Measurements from ENCODE around the gene AVP. TPM values are rescaled to one million over a fixed set of nuclear protein-coding genes. Genes with fewer than 3 reads are reported as not detected.

Gene AVP
- total RNA-seq, 1 donor: not detected

DNA sequence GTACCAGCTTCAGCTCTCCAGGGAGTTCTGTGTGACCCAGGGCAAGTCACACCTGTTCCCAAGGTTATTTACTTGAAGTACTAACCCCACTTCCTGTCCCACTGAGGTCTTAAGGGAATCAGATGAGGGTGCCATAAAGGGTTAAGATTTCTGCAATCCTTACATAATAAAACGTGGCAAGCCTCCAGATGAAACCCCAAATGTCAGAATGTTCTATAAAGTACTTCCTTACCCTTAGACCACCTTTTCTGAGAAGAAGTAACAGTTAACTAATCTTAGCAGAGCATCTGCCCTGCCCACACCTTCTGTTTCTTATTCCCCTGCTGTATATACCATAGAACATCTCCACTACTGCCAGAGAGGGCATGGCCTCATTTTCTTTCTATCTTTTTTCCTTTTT, 6.0 kb upstream of the AVP start:
- H3K4me3 ChIP-seq (ENCODE audit: low read depth, low read length): no peak overlapping the region
- TF ChIP-seq, protein P1, sequence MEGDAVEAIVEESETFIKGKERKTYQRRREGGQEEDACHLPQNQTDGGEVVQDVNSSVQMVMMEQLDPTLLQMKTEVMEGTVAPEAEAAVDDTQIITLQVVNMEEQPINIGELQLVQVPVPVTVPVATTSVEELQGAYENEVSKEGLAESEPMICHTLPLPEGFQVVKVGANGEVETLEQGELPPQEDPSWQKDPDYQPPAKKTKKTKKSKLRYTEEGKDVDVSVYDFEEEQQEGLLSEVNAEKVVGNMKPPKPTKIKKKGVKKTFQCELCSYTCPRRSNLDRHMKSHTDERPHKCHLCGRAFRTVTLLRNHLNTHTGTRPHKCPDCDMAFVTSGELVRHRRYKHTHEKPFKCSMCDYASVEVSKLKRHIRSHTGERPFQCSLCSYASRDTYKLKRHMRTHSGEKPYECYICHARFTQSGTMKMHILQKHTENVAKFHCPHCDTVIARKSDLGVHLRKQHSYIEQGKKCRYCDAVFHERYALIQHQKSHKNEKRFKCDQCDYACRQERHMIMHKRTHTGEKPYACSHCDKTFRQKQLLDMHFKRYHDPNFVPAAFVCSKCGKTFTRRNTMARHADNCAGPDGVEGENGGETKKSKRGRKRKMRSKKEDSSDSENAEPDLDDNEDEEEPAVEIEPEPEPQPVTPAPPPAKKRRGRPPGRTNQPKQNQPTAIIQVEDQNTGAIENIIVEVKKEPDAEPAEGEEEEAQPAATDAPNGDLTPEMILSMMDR (IDR thresholded peaks at IDR 0.05; ENCODE audit: insufficient read depth, low read length): no peak
- DNase-seq (ENCODE audit: low read depth): no peak

DNA sequence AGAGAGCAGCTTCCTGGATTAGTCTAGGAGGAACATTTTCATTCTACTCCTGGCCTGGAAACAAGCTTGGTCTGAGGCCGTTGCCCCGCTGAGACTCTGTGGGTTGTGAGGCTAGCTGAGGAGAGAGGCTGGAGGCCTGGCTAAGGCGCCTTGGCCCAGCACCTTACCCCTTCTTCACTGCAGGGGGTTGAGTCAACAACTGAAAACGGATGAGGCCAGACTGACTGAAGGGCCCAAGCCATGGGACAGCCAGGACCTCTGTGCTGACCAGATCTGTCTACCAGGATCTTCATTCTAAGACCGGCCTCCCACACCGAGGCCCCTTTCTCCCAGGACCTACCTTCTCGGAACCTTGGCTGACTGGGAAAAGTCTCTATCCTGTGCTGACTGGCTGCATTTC, 3.5 kb upstream of the AVP start:
- H3K4me3 ChIP-seq (ENCODE audit: low read depth, low read length): no peak overlapping the region
- TF ChIP-seq, protein P1 (IDR thresholded peaks at IDR 0.05; ENCODE audit: insufficient read depth, low read length): no peak
- no peak for DNase-seq (ENCODE audit: low read depth)

DNA sequence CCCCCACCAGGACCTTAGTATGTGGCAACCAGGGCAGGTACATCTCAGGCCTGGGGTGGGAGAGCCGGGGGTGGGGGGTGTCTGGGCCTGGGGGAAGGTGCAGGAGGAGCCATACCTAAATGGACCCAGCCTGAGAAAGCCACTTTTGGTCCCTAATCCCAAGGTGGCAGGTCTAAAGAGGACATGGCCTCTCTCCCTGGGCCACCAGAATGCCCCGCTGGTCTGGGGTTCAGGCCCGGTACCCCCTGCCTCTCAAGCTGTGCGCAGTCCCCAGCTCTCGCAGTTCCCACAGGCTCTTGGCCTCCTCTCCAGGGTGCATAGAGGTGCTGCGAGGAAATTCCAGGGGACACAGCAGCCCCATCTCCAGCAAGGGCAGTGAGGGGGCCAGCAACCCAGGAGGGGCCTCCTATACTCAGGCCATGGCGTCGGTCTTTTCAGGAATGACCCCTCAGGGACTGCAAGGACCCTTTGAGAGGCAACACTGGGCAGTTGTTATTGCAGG, 1.1 kb upstream of the AVP start:
- TF ChIP-seq, protein P1 (IDR thresholded peaks at IDR 0.05; ENCODE audit: insufficient read depth, low read length): no peak
- no peak overlapping the region for H3K4me3 ChIP-seq (ENCODE audit: low read depth, low read length)
- no peak for DNase-seq (ENCODE audit: low read depth)

DNA sequence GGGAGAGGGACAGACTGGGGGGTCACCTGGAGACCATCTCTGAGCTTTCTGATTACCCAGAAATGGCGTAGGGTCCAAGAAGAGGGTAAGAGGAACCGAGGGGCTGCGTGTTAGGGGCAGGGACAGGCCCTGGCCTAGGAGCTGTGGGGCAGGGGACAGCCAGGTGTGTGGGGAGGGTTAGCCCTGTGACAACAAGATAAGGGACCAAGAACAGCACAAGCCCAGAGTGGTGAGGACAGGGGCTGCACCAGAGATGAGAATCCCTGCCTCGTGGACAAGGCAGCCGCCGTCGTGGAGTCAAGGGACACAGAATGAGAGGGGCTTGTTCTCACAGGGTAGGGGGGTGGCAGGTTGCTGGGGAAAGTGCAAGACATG, 449 bp upstream of the AVP start:
- TF ChIP-seq, protein P1 (IDR thresholded peaks at IDR 0.05; ENCODE audit: insufficient read depth, low read length): no peak
- no peak overlapping the region for H3K4me3 ChIP-seq (ENCODE audit: low read depth, low read length)
- no peak for DNase-seq (ENCODE audit: low read depth)

DNA sequence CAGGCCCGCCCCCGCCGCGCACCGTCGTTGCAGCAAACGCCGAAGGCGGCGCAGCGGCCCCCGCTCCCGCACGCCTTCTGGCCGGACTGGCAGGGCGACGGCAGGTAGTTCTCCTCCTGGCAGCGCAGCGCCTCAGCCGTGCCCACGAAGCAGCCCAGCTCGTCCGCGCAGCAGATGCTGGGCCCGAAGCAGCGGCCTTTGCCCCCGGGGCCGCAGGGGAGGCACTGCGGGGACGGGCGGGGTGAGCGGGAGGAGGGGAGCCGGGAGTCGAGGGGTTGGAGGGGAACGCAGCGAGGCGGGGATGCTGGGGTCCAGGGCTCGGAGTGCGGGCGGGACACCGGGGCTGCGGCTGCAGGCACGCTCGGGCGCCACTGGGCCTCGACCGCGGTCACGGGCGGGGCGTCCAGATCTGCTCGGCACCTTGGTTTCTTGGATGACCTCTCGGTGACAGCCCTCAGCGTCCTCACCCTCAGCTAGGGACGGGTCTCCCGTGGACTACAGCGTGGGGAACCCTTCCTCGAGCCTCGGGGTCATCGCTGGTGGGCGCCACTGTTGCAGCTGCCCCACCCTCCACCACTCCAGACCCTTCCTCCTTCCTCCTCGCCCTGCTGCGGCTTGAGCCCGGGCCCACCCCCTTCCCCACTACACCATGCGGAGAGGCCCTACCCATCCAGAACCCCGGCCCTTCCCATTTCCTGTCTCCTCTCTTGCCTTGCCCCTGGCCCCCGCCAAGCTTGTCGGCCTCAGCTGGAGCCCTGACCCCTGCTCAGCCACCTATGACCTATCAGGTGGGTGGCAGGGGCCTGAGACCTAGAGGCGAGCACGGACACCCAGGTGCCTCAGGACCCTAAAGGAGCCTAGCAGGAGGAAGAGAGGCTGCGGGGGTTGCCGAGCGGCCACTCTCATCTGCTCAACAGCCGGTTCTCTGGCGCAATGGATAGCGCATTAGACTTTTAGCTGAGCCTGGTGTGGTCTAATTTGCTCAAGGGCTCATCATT, 1.3 kb downstream of the AVP start:
- TF ChIP-seq, protein P1 (IDR thresholded peaks at IDR 0.05; ENCODE audit: insufficient read depth, low read length): no peak
- no peak for DNase-seq (ENCODE audit: low read depth)
- no peak overlapping the region for H3K4me3 ChIP-seq (ENCODE audit: low read depth, low read length)

DNA sequence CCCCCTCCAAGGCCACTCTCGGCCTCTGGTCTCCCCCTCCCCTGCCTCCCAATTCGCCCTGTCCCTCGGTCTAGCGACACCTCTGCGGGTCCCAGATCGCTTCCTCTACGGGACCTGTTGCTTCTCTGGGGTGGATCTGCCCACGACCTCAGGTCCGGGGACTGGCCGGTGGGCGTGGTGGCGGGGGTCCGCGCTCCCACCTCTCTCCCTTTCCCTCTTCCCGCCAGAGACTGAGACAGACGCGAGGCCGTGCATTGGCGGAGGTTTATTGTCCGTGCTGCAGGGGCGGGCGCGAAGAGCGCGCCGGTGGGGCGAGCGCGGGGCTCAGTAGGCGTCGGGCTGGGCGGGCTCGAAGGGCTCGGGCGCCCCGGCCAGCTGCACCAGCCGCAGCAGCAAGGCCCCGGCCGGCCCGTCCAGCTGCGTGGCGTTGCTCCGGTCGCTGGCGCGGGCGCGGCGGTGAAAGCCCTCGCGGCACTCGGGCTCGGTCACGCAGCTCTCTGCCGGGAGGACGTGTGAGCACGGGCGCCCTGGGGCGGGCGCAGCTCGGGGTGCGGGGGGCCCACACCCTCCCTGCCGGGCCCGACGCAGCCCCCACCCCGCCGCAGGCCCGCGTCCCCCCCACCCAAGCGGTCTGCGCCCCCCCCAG, 2.1 kb downstream of the AVP start:
- TF ChIP-seq, protein P1 (IDR thresholded peaks at IDR 0.05; ENCODE audit: insufficient read depth, low read length): no peak
- H3K4me3 ChIP-seq (ENCODE audit: low read depth, low read length): no peak overlapping the region
- DNase-seq (ENCODE audit: low read depth): no peak
